GM18907 (cell line): Measurements from ENCODE around the gene MC4R.
A peak's percentile ranks its signal among the peaks of the same experiment; 100 is the strongest.
"Not testable (repeated sequence)": the region's sequence is repeated elsewhere in the genome, so short reads cannot be mapped to it uniquely, and the experiment has no call there.

Source experiments
- ATAC-seq: cut with Tn5 transposase; IDR thresholded peaks from one replicate; pipeline ENCODE4 v1.9.1; 2021; ENCODE audit warnings: mild to moderate bottlenecking, moderate library complexity; ENCODE audit not compliant: unreplicated experiment

The MC4R gene

DNA sequence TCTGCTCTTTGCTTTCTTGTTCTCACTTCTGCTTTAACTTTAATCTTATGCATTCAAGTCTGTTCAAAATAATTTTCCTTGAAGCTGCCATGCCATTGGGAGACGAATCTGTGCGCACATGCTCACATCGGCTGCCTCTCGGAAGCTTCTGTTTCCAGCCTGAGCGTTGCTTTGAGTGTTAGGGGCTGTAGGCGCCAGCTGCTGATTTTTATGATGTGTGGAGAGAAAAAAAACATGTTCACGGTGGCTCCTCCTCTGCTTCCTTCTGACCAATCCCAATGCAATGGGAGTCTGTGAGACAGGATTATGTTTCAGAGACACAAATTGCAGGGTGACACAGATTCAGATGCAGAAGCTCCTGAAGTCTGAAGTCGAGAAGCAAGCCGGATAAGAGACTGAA, at the start of gene MC4R:
Gene MC4R, minus strand, starts transcription at position 180 of the 400 bp plus-strand sequence. CDS start 426 bp downstream, outside the sequence.
- no peak for ATAC-seq

- not testable (repeated sequence) for ATAC-seq
These were observed 49.7 kb upstream of the MC4R start for GRCh38 chr18:60422306-60422705.

- no peak for ATAC-seq
These were observed 49.0 kb upstream of the MC4R start for GRCh38 chr18:60421356-60422118.

DNA sequence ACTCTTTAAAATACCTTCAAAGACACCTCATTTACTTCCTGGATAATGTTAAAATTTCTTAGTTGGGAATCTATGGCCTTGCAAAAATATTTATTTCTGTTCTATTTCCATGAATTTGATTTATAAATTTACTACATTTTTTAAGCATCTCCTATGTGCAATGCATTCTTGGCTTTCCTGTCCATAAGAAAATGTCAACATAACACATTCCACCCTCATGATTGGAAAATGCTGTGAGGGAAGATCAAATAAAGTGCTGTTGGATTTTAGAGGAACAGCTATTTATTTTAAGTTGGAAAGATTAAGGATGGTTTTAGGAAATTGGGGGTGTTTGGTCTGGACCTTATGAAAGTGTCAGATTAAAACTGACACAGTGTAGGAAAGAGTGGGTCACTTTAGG, 45.4 kb upstream of the MC4R start:
- ATAC-seq = no peak

- ATAC-seq = peak; percentile 73
These were observed 41.5 kb upstream of the MC4R start for GRCh38 chr18:60413944-60414547.

DNA sequence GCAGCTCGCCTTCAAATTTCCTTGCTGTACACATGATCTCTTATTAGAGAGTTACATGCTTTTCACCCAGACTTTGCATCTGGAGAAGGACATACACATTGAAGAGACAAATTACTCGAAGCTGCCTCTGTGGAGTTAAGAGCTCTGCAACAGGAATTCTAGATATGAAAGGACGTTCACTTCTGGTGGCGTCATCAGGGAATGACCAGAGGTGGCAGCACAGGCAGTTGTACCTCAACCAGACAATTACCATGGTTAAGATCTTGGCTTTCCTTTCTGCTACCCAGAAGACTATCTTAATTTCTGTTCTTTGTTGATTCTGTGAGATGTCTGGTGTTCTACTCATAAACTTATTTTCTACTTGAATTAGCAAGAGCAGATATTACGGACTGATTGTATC, 39.1 kb upstream of the MC4R start:
- ATAC-seq = no peak

DNA sequence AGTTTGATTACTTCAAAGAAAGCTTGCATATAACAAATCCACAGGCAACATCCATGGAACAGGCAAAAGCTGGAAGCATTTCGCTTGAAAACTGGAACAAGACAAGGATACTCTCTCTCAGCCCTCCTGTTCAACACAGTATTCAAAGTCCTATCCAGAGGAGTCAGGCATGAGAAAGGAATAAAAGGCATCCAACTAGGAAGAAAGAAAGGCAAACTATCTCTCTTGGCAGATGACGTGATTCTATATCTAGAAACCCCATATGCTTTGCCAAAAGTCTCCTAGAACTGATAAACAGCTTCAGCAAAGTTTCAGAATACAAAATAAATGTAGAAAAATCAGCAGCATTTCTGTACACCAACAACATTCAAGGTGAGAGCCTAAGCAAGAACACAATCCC, 34.1 kb upstream of the MC4R start:
- ATAC-seq = no peak

DNA sequence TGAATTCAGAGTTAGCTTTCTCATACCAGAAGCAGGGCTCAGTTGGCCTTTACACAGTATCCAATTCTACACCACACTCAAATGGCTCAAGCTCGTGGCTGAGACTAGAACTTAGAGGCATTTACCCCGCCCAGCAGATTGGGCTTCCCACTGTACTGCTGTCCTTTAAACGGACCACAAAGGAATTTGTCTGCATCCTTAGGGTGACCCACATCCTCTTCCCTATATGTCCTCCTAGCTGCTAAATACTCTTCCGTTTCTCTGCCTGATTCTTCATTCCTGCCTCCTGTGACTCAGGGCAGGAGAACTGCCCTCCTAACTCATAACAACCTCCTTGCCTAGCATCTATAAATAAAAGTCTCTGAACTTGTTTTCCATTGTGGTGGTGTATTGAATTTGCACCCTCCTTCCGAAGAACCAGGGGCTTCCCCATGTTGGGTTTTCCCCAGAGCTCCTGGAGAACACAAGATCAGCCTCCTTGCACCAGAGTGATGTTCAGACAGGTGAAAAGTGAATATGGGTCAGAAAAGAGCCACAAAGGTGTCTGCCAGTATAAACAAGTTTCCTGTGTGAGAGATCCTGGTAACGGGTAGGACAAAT, 32.0 kb upstream of the MC4R start:
- no peak for ATAC-seq

DNA sequence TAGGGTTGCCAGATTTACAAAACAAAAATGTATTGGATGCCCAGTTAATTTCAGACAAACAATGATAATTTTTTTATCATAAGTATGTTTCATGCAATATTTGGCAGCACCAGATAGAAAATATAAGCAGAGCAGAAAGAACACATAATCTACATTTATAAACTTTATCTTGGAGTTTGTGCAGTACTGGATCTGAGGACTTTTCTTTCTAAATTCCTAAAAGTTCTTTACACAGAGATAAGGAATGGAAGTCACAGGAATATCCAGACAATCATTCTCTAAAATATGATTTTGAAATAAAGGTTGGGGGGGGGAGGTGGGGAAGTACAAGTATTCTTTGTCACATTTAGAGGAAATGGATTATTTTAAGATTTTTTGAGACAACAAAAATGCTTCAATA, 28.8 kb upstream of the MC4R start:
- no peak for ATAC-seq

DNA sequence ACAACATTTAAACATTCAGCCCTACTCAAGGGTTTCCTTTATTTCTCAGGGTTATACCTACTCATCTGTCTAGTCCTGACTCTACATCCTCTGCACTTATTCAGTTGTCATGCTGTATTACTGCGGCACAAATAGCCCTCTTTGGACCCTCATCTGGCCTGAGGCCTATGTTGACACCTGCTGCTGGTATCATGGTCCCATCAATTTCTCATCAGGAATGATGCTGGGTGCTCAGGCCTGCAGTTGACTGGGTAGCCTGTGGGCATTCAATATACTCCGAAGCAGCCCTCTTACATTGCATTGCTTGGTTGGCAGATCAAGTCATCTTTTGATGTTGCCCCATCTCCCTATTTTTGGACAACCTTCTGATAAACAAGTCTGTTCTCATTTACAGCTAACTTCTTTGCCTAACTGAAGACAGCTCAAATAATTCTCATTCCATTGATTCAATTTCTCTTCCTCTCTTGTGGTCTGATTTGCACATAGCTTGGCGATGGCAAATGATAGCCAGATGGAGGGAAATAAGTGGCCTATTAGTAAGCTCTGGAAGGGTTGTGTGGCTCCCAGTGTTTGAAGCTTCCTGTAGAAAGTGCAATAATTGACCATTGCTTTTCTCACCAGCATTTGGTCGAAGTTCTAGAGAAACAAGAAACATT, 19.1 kb upstream of the MC4R start:
- ATAC-seq = no peak

DNA sequence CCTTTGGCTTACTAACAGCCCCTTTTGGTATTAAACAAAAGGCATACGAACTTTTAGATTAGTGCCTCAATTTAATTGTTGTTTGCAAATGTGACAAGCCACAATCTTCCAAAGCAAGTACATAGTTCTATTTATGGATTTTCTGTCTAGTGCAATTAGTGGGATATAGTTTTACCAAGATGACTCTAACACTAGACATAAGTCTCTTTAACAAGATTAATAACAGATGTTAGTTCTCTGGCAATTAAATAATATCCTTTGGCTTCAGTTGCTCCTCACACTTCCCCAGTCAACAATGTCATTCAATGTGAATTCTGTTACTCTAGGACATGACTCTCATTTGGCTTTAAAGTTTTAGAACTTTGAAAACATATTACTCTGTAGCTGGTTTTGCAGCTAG, 16.7 kb upstream of the MC4R start:
- ATAC-seq = no peak

DNA sequence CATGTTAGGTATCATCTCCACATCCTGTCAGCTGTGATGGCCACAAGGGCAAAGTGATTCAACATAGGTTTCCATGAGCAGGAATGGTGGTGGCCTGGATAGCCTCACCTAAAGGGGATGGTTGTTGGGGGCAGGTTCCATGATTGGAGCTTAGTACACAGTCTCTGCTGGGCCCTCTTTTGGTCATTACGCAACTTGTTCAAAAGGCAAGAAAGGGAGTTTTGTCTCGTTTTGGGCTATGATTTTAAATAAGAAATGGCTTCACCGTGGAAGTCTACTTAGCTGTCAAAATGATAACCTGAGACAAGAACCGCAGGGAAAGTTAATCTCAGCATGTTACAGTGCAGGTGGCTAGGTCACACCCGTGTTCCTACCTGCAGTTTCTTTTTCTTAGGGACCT, 13.1 kb upstream of the MC4R start:
- no peak for ATAC-seq

GRCh38 chr18:60383893-60384292, 11.3 kb upstream of the MC4R start:
- ATAC-seq = no peak

GRCh38 chr18:60377778-60378469, 5.3 kb upstream of the MC4R start:
- no peak for ATAC-seq

GRCh38 chr18:60372132-60372531, 443 bp downstream of the MC4R start:
- no peak for ATAC-seq

DNA sequence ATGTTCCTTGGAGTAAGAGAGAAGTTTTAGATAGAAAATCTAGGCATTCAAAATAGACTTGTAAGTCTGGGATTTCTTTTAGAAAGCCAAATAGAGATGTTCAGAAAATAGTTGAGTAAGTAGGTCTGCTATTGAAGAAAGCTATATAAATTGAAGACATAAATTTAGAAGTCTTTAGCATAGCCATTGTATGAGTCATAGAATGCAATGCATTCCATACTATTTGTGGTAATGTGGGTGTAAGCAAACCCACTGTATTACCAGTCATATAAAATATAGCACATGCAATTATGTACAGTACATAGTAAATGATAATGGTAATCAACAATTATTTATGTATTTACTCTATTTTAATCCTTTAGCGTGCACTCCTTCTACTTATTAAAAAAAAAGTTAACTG, 14.1 kb downstream of the MC4R start:
- ATAC-seq = no peak

GRCh38 chr18:60350941-60351340, 21.6 kb downstream of the MC4R start:
- no peak for ATAC-seq

DNA sequence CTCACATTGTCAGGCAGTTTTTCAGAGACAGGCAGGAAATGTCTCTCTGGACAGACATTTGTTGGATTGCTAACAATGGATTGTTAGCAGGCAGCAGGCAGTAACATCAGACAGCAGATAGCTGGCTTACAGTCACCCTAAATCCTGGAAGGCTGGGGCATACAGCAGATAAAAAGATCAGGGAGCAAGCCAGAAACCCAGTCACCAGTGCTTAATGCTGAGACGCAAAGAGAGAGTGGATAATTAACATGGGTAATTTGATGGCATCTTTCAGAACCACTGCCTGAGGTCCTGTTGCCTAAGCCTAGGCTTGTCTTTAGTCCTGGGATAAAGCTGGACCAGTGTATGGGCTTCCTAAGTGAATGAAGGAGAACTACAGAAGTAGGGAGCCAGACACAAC, 22.4 kb downstream of the MC4R start:
- no peak for ATAC-seq

- ATAC-seq = no peak
These were observed 25.0 kb downstream of the MC4R start for GRCh38 chr18:60347526-60348045.

- ATAC-seq = no peak
These were observed 33.6 kb downstream of the MC4R start for GRCh38 chr18:60339018-60339417.

- ATAC-seq = no peak
These were observed 40.7 kb downstream of the MC4R start for GRCh38 chr18:60331890-60332289.
